ENCODE data around the gene CEP55.
"Not testable (repeated sequence)": the region's sequence is repeated elsewhere in the genome, so short reads cannot be mapped to it uniquely, and the experiment has no call there.

CEP55 gene

DNA sequence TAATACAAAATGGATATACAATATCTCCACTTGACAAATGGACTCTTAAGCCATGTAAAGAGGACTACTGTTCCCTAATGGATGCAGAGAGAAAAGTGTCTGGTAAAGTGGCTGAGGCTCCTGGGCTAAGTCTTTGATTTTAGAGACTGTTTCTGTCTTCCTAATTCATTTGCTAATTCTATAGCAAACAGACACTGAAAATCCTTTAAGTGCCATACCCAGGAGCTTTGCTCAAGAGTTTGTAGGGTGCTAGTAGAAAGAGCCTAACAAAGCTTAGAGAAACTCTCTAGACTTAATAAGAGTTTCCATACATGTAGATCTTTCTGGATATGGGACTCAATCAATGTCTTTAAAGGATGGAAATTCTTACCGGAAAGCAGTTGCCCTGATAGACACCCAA, 16.7 kb downstream of the CEP55 start:
- DNase-seq (ENCODE audit: low spot score) = no peak

DNA sequence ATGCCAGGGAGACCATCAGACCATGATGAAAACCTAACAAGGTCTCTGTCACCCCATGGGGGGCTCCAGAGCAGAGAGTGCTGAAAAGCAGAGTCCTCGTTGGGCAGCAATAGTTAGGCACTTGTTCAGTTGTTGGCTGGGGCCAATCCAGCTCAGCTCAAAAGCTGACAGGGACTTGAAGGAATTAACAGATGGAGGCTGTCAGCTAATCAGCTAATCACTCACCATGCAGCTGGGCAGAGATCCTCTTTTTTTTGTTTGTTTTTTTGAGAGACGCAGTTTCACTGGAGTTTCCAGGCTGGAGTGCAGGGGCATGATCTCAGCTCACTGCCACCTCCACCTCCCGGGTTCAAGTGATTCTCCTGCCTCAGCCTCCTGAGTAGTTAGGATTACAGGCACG, 18.1 kb downstream of the CEP55 start:
- DNase-seq (ENCODE audit: low spot score) = no peak

DNA sequence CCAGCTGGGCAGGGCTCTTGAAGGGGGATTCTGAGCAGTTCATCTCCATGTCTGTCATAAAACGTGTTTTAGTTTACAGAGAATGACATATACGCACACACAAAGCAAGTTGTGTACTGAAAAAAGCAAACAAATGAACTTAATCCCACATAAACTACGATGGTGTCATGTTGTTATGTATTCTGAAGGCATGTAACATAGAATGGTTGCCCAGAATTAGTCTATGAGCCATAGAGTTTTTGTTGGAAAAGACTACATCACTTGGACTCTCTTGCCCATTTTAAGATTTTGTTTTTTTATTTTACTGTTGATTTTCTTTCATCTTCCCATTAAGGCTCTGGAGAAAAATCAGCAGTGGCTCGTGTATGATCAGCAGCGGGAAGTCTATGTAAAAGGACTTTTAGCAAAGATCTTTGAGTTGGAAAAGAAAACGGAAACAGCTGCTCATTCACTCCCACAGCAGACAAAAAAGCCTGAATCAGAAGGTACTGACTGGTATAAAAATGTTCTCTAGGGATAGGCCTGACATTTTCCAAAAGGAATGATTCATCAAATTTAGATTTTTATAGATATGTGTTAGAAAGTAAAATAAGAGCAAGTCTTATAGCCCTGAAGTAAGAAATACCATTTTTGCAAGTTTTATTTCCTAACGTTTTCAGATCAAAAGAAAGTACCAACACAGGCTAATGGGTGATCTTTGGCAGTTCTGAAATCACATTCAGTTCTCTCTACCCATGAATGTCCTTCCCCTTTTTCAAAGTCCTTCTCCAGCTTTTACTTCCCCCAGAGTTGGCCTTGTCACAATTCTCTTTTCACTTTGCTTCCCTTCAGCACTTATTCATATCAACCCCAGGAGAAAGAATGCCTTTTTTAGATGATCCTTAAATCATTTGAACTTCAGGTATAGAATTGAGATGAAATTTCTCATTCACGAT, 18.9 kb downstream of the CEP55 start:
- no peak for DNase-seq (ENCODE audit: low spot score)

DNA sequence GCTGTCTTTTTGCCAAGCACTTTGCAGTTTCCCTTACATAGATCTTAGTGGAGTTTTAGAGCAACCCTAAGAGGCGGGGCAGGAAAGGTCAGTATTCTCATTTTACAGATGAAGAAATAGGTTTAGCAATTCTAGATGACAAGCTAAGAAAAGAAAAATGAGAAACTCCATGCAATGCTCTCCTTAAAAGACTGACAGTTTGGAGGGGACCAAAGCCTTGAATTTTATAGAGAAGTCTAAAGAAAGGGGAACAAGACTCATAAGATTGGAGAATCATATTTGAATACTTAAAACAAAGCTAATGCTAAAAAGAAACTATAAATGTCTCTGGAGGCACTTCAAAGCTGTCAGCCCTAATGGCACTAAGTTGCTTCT, 19.6 kb downstream of the CEP55 start:
- DNase-seq (ENCODE audit: low spot score) = no peak

DNA sequence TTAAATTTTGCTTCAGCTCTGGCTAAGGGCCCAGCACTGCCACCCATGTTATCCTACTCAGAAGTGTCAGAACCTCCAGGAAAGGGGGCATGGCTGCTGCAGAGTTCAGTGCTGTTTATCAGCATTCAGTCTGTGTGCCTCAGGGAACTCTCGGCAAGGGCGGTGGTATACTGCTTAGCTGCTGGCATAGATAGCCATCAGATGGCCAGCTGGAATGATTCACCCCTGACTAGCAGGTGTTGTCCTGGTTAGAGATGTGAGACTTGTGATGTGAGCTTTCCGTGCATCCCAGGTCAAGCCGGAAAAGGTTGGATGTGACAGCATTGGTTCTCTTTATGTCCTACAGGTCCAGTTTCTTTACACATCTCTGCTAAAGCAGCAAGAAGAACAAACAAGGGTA, 22.1 kb downstream of the CEP55 start:
- DNase-seq (ENCODE audit: low spot score) = no peak

DNA sequence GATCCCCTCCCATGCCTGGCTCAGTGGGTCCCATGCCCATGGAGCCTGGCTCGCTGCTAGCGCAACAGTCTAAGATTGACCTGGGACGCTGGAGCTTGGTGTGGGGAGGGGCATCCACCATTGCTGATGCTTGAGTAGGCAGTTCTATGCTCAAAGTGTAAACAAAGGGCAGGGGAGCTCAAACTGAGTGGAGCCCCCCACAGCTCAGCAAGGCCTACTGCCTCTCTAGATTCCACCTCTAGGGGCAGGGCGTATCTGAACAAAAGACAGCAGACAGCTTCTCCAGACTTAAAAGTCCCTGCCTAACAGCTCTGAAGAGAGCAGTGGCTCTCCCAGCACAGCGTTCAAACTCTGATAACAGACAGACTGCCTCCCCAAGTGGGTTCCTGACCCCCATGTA, 38.9 kb downstream of the CEP55 start:
- DNase-seq (ENCODE audit: low spot score) = no peak

DNA sequence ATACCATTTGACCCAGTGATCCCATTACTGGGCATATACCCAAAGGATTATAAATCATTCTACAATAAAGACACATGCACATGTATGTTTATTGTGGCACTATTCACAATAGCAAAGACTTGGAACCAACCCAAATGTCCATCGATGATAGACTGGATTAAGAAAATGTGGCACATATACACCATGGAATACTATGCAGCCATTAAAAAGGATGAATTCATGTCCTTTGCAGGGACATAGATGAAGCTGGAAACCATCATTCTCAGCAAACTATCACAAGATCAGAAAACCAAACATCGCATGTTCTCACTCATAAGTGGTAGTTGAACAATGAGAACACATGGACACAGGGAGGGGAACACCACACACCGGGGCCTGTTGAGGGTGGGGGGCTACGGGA, 44.5 kb downstream of the CEP55 start:
- not testable (repeated sequence) for DNase-seq (ENCODE audit: low spot score)

DNA sequence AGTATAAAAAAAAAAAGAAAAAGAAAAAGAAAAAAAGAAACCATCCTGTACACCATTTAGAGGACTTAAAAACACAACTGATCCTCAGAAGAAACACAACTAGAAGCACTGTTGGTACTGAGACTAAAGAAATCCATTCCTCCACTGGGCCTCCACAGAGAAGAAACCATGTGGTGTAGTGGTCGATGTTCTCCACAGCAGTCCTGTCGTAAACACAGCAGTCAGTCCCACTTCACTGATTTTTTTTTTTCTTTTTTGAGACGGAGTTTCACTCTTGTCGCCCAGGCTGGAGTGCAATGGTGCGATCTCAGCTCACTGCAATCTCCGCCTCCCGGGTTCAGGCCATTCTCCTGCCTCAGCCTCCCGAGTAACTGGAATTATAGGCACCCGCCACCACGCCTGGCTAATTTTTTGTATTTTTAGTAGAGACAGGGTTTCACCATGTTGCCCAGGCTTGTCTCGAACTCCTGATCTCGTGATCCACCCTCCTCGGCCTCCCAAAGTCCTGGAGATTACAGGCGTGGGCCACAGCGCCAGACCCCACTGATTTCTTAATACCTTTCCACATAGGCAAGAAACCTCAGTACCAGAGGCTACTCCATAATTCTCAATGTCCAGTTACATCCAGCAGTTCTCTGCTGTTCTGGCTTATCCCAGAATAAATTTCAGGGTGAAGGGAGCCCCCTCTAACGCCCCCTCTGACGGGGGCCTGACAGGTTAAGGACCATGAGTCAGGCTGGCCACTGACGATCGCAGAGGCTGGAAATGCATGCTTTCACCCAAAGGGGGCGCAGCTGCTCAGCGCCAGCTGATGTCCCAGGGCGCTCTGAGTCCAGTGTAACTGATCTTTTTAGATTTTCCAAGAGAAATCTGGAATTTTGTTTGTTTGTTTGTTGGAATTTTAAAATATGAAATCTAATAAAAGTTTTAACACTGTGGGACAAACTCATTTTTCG, 45.3 kb downstream of the CEP55 start:
- peak; percentile 71 for DNase-seq (ENCODE audit: low spot score)

DNA sequence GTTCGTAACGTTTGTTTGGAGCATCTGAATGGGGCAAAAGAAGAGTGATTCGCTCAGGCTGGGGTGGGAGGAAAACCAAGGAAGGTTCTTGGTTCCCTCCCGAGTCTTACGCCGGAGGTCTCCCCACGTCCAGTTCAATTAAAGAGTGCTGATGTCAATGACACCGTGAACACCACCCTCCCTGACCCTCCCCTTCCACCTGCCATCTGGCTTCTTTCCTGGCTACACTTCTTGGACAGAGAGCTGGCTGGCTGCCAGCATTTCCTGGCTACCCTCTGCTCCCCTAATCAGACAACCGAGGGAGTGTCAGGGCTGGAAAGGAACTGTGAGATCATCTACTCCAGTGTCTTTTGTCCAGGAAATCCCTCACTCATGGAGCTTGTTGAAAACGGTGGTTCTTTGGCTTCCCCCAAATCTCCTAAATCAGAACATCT, 46.0 kb downstream of the CEP55 start:
- no peak for DNase-seq (ENCODE audit: low spot score)

DNA sequence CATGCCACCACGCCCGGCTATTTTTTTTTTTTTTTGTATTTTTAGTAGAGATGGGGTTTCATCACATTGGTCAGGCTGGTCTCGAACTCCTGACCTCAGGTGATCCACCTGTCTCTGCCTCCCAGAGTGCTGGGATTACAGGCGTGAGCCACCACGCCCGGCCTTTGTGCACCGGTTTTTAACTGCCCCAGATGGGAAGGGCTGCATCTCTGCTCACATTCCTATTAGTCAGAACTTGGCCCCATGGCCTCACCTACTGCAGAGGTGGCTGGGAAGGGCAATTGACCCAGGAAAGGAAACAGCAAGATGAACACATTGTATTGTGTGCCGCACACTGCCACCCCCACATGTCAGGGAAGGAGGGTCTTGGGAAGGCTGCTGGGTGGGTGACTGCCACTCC, 50.6 kb downstream of the CEP55 start:
- DNase-seq (ENCODE audit: low spot score) = not testable (repeated sequence)

DNA sequence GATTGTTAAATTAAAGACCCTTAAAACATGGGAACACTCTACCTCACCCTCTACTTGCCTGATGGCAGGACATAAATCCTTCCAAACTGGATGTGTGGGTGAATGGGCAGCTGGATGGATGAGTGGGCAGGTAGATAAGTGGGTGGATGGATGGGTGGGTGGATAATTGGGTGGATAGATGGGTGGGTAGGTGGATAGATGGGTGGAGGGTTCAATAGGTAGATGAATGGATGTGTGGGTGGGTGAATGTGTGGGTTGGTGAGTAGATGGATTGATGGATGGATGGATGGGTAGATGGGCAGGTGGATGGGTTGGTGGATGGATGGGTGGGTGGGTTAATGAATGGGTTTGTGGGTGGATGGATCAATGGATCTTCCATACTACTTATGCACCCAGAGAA, 51.1 kb downstream of the CEP55 start:
- no peak for DNase-seq (ENCODE audit: low spot score)

DNA sequence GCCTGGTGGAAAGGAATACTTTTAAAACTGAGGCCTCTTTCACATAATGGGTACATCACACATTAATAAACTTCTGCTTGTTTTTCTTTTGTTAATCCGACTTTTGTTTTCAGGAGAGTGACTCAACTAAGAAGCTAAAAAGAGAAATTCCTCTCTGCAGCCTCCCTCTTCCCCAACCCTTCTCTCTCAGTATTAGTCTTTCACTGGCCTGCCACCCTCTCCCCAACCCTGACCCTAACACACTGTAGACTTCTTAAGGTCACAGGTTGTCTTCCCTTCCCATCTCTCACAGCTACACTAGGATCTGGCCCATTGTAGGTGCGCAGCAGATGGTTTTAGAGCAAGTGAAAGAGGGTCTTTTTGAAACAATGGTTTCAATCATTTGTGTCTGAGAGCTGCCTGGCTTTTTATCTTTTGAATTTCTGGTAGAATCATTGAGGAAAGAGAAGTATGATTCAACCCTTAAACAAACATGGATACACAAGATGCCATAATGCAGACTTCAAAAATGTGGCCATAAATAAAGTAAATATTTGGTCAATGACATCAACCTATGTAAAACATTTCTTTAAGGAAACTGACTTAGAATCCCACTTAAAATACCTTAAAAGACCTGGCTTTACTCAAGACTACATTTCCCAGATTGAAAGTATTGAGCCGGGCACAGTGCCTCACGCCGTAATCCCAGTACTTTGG, 52.1 kb downstream of the CEP55 start:
- DNase-seq (ENCODE audit: low spot score) = no peak

DNA sequence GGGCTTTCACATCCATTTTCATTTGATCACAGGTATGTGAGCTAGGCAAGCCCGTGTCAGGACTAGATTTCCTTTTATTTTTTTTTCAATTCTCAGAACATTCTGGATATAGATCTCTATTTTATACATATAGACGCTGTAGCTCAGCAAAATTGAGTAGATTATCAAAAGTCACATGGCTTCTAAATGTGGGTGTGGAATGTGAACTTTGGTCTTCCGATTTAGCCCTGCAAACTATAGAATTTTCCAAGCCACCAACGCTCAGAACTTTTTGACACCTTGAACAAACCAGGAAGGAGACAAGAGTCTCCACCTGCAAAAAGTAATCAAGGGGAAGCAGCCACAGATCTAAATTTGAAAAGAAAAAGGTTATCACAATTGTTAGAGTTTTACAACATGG, 54.2 kb downstream of the CEP55 start:
- no peak for DNase-seq (ENCODE audit: low spot score)

DNA sequence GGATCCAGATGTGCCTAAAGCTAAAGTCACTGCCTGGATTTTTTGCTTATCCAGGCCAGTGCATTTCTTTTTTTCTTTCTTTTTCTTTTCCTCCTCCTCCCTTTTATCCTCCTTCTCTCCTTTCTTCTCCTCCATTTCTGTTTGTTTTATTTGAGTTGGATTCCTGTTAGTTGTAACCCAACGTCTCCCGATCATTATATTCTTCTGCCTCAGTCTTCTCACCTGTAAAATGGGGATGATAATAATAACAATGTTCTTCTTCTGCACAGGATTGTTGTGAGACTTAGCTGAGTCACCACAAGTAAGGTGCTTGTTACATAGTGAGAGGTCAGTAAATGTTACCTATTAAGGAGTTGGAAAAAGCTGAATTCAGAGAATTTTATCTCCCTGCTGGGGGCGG, 56.4 kb downstream of the CEP55 start:
- no peak for DNase-seq (ENCODE audit: low spot score)

DNA sequence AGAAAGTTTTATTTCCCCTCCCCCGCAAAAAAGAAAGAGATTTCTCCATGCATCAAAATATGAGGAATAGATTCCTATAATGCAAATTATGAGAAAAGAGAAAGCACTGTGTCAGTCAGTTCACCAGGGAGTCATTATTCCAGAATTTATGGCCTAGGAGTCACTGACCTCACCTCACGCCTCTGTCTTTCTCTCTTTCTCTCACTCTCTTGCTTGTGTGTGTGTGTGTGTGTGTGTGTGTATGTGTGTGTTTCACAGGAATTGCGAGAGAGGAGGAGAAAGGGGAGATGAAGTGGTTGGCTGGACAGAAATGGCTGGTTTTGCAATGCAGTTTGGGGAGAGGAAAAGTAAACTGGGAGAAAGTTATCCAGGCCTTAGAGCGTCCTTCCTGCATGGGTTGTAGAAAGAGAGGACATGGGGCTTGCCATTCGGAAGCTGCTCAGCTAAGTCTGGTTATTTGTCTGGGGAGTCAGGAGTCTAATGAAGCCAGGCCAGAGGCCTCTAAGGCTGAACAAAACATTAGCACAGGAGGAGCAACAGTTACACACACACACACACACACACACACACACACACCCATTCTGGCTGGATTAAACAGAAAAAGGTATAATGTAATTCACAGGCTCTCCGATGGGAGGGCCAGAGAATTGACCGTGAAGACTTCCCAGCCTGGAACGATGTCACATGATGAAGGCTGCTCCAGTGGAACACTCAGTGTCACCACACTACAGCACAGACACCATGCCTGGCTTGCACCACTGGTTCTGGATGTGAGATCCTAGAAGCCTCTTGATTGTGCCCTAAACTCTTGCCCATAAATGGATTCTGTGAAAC, 57.3 kb downstream of the CEP55 start:
- no peak for DNase-seq (ENCODE audit: low spot score)

DNA sequence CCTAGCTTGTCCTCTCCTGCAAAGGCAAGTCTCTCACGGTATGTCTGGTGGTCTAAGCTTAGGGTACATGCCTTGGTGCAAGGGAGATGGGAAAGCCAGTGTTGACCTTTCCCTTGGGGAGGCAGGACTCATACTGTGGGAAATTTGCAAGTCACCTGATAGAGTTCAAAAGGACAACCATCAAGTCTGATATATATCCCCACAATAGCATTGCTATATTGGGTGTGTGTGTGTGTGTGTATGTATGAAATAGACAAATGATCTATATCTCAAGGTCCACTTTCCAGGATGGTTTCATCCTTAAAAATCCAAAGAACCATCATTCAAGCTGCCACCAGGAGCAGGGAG, 57.9 kb downstream of the CEP55 start:
- no peak for DNase-seq (ENCODE audit: low spot score)

DNA sequence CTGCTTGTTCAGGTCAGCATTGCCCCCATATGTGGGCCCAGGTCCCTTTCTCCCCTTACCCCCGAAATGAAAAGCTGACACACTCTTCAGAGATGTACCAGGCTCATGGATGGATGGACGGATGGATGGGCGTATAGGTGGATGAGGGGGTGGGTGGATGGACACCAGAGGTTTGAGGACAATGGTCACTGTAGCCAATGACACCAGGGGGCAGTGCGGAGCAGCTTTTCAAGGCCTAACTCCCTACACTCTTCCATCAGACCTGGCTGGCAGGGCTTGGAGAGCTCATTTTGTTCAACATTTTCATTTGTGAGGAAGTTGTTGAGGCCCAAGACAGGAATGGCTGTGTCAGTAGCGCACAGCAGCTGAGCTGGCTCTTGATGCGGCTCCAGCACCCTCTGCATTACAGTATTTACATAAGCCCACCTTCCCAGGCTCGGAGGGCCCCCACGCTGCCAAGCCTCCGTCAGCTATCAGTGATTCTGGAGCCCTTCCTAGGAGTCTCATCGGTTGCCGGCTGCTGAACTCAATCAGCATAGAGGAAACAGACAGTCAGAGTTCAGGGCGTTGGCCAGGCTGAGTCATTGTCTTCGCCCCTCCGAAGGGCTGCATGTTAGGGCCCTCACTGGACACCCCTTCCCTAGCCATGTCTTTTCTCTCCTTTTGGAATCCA, 58.5 kb downstream of the CEP55 start:
- DNase-seq (ENCODE audit: low spot score) = peak; percentile 76

DNA sequence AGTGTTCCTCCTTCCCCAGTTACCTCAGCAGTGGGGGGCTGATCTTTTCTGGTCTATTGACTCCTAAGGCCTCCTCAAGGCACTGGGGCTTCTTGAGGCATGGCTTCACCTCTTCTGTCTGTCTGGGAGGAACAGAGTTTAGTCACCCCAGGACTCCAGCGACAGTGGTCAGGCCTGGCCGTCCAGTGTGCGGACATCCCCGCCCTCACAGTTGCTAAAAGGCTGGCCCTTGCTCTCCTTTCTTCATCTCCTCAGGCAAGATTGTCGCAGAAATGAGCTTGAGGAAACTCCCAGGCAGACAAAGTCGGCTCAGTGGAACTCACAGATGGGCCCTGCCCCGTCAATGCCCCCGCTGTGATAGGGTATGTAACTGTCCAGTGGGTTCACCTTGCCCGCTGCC, 63.1 kb downstream of the CEP55 start:
- no peak for DNase-seq (ENCODE audit: low spot score)

DNA sequence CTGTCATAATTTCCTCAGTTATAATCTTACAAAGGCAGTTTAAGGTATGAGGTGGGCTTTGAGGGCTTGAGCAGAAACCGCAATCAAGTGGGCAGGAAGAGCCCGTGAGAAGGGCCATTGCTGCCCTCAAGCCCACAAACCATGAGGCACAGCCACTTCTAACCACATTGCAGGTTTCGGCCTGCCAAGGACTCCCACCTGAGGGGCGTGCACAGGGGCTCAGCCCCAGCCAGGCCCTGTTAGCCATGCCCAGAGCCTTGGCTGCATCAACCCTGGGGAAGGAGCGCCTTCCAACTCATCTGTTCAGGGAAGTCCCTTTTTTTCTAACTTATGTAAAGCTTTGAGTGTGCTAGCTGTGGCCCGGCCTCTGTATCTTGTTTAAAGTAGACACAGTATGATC, 64.1 kb downstream of the CEP55 start:
- DNase-seq (ENCODE audit: low spot score) = no peak

DNA sequence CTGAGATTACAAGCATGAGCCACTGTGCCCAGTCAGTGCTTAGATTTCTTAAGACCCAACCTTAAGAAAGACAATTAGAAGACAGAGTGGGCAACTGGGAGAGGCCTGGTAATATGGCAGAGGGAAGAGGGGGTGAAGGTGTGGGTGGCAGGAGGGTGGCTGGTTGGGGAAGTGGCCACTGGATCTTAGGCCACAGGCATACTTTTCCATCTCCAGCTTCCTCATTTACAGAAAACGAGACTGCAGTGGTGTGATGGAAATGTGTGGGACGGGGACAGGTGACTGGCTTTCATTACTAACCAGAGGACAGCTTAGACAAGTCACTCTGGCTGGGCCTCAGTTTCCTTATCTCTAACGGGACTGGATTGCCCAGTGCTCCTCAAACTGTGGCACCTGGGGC, 69.0 kb downstream of the CEP55 start:
- no peak for DNase-seq (ENCODE audit: low spot score)

Data from AG08396 (cell line).